ENCODE data around the gene SFRP5. TPM values are rescaled to one million over a fixed set of nuclear protein-coding genes. Genes with fewer than 3 reads are reported as not detected.

The SFRP5 gene
- total and polyA plus RNA-seq, 10 of the 15 experiments (the other 5 are each of a cell fraction or from before 2014, with no cell fraction given) = not detected

GRCh38 chr10:97810446-97810845 is 38.6 kb upstream of the SFRP5 start:
- H3K4me2 ChIP-seq (ENCODE audit: control insufficient read depth, insufficient read depth) = no peak overlapping the region
- FAIRE-seq (no peak), DNase-seq (ENCODE audit: low read depth, low spot score) (no peak), ATAC-seq (no peak)
- TF ChIP-seq NFXL1 (IDR thresholded peaks at IDR 0.05; ENCODE audit: borderline replicate concordance) = no peak
- TF ChIP-seq STAT1 (conservative IDR thresholded peaks at IDR 0.05) = no peak
- TF ChIP-seq NFYB (IDR thresholded peaks at IDR 0.05; ENCODE audit: insufficient read depth, low read depth, low read length) = no peak
- no peak for TF ChIP-seq TBL1XR1 (IDR thresholded peaks at IDR 0.05; ENCODE audit: low read depth, low read length)
- TF ChIP-seq ZNF687 (IDR thresholded peaks at IDR 0.05) = no peak
- TF ChIP-seq SPI1 (IDR thresholded peaks at IDR 0.05; ENCODE audit: borderline replicate concordance, insufficient read depth, low read depth, low read length) = no peak
- no peak for TF ChIP-seq SIN3A (IDR thresholded peaks at IDR 0.05; ENCODE audit: low read depth, low read length)
- TF ChIP-seq ATF2 (IDR thresholded peaks at IDR 0.05; ENCODE audit: low read length) = no peak
- TF ChIP-seq ZBTB4 (CRISPR knock-in tag; IDR thresholded peaks at IDR 0.05) = no peak
- TF ChIP-seq BCL11A (IDR thresholded peaks at IDR 0.05; ENCODE audit: low read depth, low read length) = no peak
- peaks cover 2 to 3% of the 10 kb centered on the region in 2 experiments for H3K27me3 ChIP-seq (replicated peaks in 1 of 2; ENCODE audit: control insufficient read depth in 2 of 2, insufficient read depth in 2 of 2, low read length in 1 of 2)
- no peaks in the 10 kb centered on the region for H3K4me1 ChIP-seq (ENCODE audit: control insufficient read depth, insufficient read depth, low read length)
- H4K20me1 ChIP-seq (ENCODE audit: control insufficient read depth, insufficient read depth) = no peaks in the 10 kb centered on the region
- BruUV-seq (replicated peaks) = no TSS peak
- 31% methylated on average over 7 of the region's 7 CpGs for WGBS (ENCODE audit: insufficient coverage, insufficient replicate concordance, low lambda C conversion rate, missing lambda C conversion rate)
- no peak overlapping the region for H3K4me3 ChIP-seq
- no peak overlapping the region for H3K9ac ChIP-seq (ENCODE audit: control insufficient read depth, insufficient read depth, low read length)
- no peaks in the 10 kb centered on the region for H3K79me2 ChIP-seq (ENCODE audit: control insufficient read depth, insufficient read depth, low read length)
- ChIA-PET SMC1A (ENCODE audit: uncharacterized antibody, unreplicated experiment) (no interaction called here), RAD21 (ENCODE audit: unreplicated experiment) (no interaction called here), POLR2A (no interaction called here), CTCF (interaction anchor here (0.7 kb wide), 1 partner anchor 83 kb away, joined by 3 read pairs; no protein-coding TSS in a partner anchor)
- no peak overlapping the region for H2AFZ ChIP-seq (ENCODE audit: control insufficient read depth, low read depth, low read length)
- H3K27ac ChIP-seq (ENCODE audit: control insufficient read depth, insufficient read depth) = no peak overlapping the region
- no peaks in the 10 kb centered on the region for H3K36me3 ChIP-seq (ENCODE audit: control insufficient read depth in 2 of 2, insufficient read depth in 2 of 2, low read length in 1 of 2)
- intact Hi-C loops (cut with micrococcal nuclease; ENCODE audit: unreplicated experiment) (no loop called here), in situ Hi-C loops (cut with MboI) (no loop called here)
- H3K9me3 ChIP-seq (replicated peaks; ENCODE audit: control insufficient read depth, insufficient read depth, low read length) = no peaks in the 10 kb centered on the region
